Measurements from ENCODE around the gene FLG2.
A peak's percentile ranks its signal among the peaks of the same experiment; 100 is the strongest.

Gene FLG2

DNA sequence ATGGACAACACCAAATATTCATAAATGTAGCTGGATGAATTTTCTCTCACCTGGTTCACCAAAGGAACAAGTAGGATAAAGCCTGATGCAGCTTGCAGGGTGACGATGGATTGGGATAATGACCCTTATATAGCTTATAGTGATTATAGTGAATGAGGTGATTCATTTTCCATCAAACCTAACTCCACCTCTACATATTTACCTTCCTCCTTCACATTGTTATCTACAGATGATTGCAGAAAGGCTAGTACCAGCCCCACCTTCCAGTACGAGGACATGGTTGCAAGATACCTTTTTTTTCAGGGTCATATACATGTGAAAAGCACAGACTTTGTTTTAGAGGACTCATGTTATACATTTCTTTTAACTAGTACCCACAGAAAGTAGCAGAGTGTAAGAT lies at the start of gene FLG2:
Gene FLG2, minus strand, starts transcription at position 101 of the 400 bp plus-strand sequence. CDS start 1,122 bp downstream, outside the sequence.
- no peak for ATAC-seq (replicated peaks)
- Mint-ChIP-seq H3K36me3 (no peaks in the 10 kb centered on the region), H3K27me3 (peaks cover 10 to 15% of the 10 kb centered on the region in 2 donors)

GRCh38 chr1:152408664-152409063 lies 48.9 kb upstream of the FLG2 start:
- peaks cover 26 to 40% of the 10 kb centered on the region in 2 donors for H3K27me3 Mint-ChIP-seq
- no peaks in the 10 kb centered on the region for H3K9me3 Mint-ChIP-seq
- no peak overlapping the region for H3K4me3 Mint-ChIP-seq
- no peak for ATAC-seq (replicated peaks)
- DNase-seq, result no peak
- H3K36me3 Mint-ChIP-seq, result no peaks in the 10 kb centered on the region
- H3K4me1 Mint-ChIP-seq, result no peaks in the 10 kb centered on the region
- no peak overlapping the region for H3K27ac Mint-ChIP-seq

More for the DNA sequence above, at the start of gene FLG2:
- Mint-ChIP-seq H3K4me3 (no peak within 1 kb of the TSS), H3K27ac (no peak within 1 kb of the TSS), H3K4me1 (no peaks in the 10 kb centered on the region), H3K9me3 (peaks cover 0 to 5% of the 10 kb centered on the region in 2 donors)
- DNase-seq, result no peak

DNA sequence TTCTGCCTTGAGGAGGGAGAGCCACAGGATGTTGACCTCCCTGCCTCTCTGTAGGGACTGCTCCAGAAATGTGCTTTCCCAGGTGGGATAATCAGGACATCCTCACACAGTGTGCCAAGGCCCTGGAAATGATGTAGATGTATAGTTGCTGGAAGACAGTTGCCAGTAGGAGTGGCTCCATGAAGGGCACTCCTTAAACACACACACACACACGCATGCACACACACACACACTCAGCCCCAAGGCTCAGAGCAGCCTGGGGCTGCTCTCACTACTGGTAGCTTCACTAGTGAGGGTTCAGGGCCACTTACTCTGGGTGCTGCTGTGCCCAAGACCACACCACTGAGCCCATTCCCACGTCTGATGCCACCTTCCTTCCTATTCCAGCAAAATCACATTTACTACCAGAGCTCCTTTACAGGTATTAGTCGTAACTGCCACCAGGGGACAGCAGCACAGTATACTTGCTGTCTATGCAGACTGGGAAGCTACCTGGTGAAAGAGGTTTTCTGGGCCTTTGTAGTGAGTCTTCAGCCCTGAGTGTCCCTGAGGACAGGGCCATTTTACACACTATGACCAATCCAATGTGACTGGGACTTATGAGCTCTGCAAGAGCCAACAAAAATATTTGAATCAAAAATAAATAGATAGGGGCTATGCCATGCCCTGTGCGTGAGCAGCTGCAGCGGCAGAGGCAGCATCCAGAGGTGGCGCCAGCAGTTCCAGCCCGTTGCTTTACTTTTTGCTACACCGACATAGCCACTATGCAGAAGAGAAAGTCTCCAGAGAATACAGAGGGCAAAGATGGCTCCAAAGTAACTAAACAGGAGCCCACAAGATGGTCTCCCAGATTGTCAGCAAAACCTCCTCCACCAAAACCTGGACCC lies 39.2 kb upstream of the FLG2 start:
- H3K27ac Mint-ChIP-seq, result no peak overlapping the region
- no peak overlapping the region for H3K4me3 Mint-ChIP-seq
- ATAC-seq (replicated peaks) (peak; percentile 46 to 48), DNase-seq (no peak)
- peaks cover 28 to 29% of the 10 kb centered on the region in 2 donors for H3K27me3 Mint-ChIP-seq
- H3K9me3 Mint-ChIP-seq, result peaks cover 0 to 4% of the 10 kb centered on the region in 2 donors
- no peaks in the 10 kb centered on the region for H3K4me1 Mint-ChIP-seq
- no peaks in the 10 kb centered on the region for H3K36me3 Mint-ChIP-seq

GRCh38 chr1:152397474-152397873 lies 37.7 kb upstream of the FLG2 start:
- Mint-ChIP-seq H3K4me1 (no peaks in the 10 kb centered on the region), H3K27me3 (peaks cover 35 to 41% of the 10 kb centered on the region in 2 donors)
- ATAC-seq (replicated peaks), result no peak

DNA sequence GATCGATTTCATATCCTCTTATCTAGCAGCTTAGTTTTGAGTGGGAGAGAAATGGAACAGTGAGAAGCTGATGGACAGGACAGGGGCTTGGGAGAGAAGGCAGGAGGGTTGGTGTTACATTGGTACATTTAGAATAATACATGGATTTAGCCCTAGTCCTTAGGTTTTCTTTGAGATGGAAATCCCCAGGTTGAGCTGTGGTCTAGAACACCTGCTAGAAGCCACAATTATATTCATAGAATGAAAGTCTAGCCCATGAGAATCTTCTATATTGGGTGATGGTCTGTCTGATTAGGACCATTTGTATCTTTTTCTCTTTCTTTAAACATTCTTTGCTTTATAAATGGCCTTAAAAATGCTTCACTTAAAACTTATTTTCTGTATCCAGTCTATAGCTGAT lies 34.3 kb upstream of the FLG2 start:
- H3K4me1 Mint-ChIP-seq, result no peaks in the 10 kb centered on the region
- no peak for DNase-seq
- no peak for ATAC-seq (replicated peaks)
- H3K27me3 Mint-ChIP-seq, result peaks cover 46 to 53% of the 10 kb centered on the region in 2 donors
- H3K27ac Mint-ChIP-seq, result no peak overlapping the region
- H3K4me3 Mint-ChIP-seq, result no peak overlapping the region
- no peaks in the 10 kb centered on the region for H3K36me3 Mint-ChIP-seq
- peaks cover 0 to 4% of the 10 kb centered on the region in 2 donors for H3K9me3 Mint-ChIP-seq

More at GRCh38 chr1:152397474-152397873, 37.7 kb upstream of the FLG2 start:
- no peak overlapping the region for H3K4me3 Mint-ChIP-seq
- H3K36me3 Mint-ChIP-seq, result no peaks in the 10 kb centered on the region
- DNase-seq, result no peak
- peaks cover 0 to 4% of the 10 kb centered on the region in 2 donors for H3K9me3 Mint-ChIP-seq
- no peak overlapping the region for H3K27ac Mint-ChIP-seq

- no peaks in the 10 kb centered on the region for H3K4me1 Mint-ChIP-seq
- H3K27me3 Mint-ChIP-seq, result peaks cover 48 to 57% of the 10 kb centered on the region in 2 donors
- no peak for DNase-seq
- H3K9me3 Mint-ChIP-seq, result peaks cover 0 to 4% of the 10 kb centered on the region in 2 donors
- H3K4me3 Mint-ChIP-seq, result no peak overlapping the region
- no peak overlapping the region for H3K27ac Mint-ChIP-seq
- ATAC-seq (replicated peaks), result no peak
- H3K36me3 Mint-ChIP-seq, result no peaks in the 10 kb centered on the region
These were observed 33.1 kb upstream of the FLG2 start for GRCh38 chr1:152392909-152393308.

DNA sequence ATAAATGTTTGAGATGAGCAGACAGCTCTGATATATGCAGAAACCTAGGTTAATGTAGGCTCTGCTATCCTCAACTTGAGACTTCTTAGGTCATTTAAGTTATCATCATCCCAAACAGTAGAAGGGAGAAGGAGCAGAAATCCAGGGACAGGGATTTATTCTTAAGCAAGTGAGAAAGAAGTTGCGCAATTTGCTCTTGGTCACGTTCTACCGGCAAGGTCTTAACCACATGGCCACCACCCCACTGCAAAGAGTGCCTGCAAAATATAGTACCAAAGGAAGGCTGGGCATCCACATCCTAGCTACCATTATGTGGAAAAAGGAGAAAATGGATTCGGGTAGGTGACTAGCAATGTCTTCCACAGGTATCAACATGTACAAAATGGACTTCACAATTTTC lies 29.1 kb upstream of the FLG2 start:
- Mint-ChIP-seq H3K4me1 (no peaks in the 10 kb centered on the region), H3K4me3 (no peak overlapping the region)
- ATAC-seq (replicated peaks), result no peak

DNA sequence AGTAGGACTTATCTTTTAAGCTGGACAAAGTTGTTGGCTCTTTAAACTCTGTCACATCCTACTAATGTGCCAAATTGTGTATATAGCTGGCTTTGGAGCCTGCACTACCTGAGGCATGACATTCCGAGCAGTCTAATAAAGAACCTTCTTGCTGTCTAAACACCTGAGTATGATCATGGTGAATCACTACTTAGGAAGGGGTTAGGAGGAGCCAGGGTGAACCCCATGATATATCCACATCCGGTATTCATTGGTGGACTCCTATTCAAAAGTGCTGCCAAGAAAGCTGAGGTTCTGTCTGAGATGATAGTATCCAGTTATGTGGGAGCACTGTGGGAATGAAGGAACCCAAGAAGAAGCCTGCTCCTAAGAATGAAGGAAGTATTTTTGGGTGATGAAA lies 27.1 kb upstream of the FLG2 start:
- peaks cover 0 to 2% of the 10 kb centered on the region in 2 donors for H3K36me3 Mint-ChIP-seq
- peaks cover 22 to 42% of the 10 kb centered on the region in 2 donors for H3K27me3 Mint-ChIP-seq
- H3K4me3 Mint-ChIP-seq, result no peak overlapping the region
- peaks cover 0 to 2% of the 10 kb centered on the region in 2 donors for H3K9me3 Mint-ChIP-seq
- no peak overlapping the region for H3K27ac Mint-ChIP-seq
- ATAC-seq (replicated peaks) (no peak), DNase-seq (no peak)
- no peaks in the 10 kb centered on the region for H3K4me1 Mint-ChIP-seq

More for the DNA sequence above, 29.1 kb upstream of the FLG2 start:
- peaks cover 0 to 2% of the 10 kb centered on the region in 2 donors for H3K36me3 Mint-ChIP-seq
- H3K27me3 Mint-ChIP-seq, result peaks cover 31 to 57% of the 10 kb centered on the region in 2 donors
- peaks cover 0 to 2% of the 10 kb centered on the region in 2 donors for H3K9me3 Mint-ChIP-seq
- DNase-seq, result no peak
- H3K27ac Mint-ChIP-seq, result no peak overlapping the region

DNA sequence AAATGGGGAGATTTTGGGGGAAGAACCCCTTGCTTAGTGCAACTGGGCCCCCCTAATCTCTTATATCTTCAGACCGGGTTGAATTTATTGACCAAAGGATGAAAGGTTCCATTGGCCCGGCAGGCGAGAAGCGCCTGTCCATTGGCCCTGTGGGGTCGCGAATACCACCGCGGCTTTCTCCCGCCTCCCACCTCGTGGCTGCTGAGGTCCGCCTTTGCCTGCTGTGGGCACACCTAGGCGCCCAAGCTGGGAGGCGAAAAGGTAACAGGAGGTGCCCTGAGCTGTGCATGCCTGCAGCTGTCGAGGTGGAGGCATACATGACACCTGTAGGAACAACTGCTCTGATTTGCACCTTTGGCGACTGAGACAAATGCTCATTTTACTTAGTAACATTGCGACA lies 21.1 kb upstream of the FLG2 start:
- H3K27ac Mint-ChIP-seq, result no peak overlapping the region

GRCh38 chr1:152374451-152374850 lies 14.6 kb upstream of the FLG2 start:
- DNase-seq (no peak), ATAC-seq (replicated peaks) (no peak)
- Mint-ChIP-seq H3K4me1 (no peaks in the 10 kb centered on the region), H3K36me3 (no peaks in the 10 kb centered on the region), H3K4me3 (no peak overlapping the region), H3K27ac (no peak overlapping the region), H3K9me3 (peaks cover 2 to 3% of the 10 kb centered on the region in 2 donors), H3K27me3 (peaks cover 11 to 31% of the 10 kb centered on the region in 2 donors)

More for the DNA sequence above, 21.1 kb upstream of the FLG2 start:
- ATAC-seq (replicated peaks) (no peak), DNase-seq (no peak)
- Mint-ChIP-seq H3K4me1 (no peaks in the 10 kb centered on the region), H3K36me3 (no peaks in the 10 kb centered on the region), H3K9me3 (no peaks in the 10 kb centered on the region), H3K27me3 (peaks cover 16 to 35% of the 10 kb centered on the region in 2 donors), H3K4me3 (no peak overlapping the region)

GRCh38 chr1:152372672-152373071 lies 12.9 kb upstream of the FLG2 start:
- no peak overlapping the region for H3K27ac Mint-ChIP-seq
- peaks cover 7 to 9% of the 10 kb centered on the region in 2 donors for H3K9me3 Mint-ChIP-seq
- peaks cover 10 to 19% of the 10 kb centered on the region in 2 donors for H3K27me3 Mint-ChIP-seq
- no peaks in the 10 kb centered on the region for H3K4me1 Mint-ChIP-seq
- DNase-seq (no peak), ATAC-seq (replicated peaks) (no peak)
- H3K4me3 Mint-ChIP-seq, result no peak overlapping the region
- peaks cover 0 to 2% of the 10 kb centered on the region in 2 donors for H3K36me3 Mint-ChIP-seq

- no peaks in the 10 kb centered on the region for H3K4me1 Mint-ChIP-seq
- ATAC-seq (replicated peaks) (no peak), DNase-seq (no peak)
- H3K9me3 Mint-ChIP-seq, result peaks cover 7 to 9% of the 10 kb centered on the region in 2 donors
- peaks cover 11 to 13% of the 10 kb centered on the region in 2 donors for H3K27me3 Mint-ChIP-seq
- H3K36me3 Mint-ChIP-seq, result peaks cover 0 to 2% of the 10 kb centered on the region in 2 donors
- H3K27ac Mint-ChIP-seq, result no peak overlapping the region
- no peak overlapping the region for H3K4me3 Mint-ChIP-seq
These were observed 7.6 kb upstream of the FLG2 start for GRCh38 chr1:152367436-152367835.

- peaks cover 10 to 29% of the 10 kb centered on the region in 2 donors for H3K27me3 Mint-ChIP-seq
- H3K9me3 Mint-ChIP-seq, result peaks cover 4 to 7% of the 10 kb centered on the region in 2 donors
- DNase-seq (no peak), ATAC-seq (replicated peaks) (no peak)
- H3K4me1 Mint-ChIP-seq, result no peaks in the 10 kb centered on the region
- H3K36me3 Mint-ChIP-seq, result no peaks in the 10 kb centered on the region
- no peak overlapping the region for H3K27ac Mint-ChIP-seq
- H3K4me3 Mint-ChIP-seq, result no peak overlapping the region
These were observed 3.1 kb downstream of the FLG2 start for GRCh38 chr1:152356736-152357135.

GRCh38 chr1:152349611-152350010 lies 10.2 kb downstream of the FLG2 start:
- ATAC-seq (replicated peaks) (no peak), DNase-seq (no peak)
- H3K4me1 Mint-ChIP-seq, result peaks cover 2 to 5% of the 10 kb centered on the region in 2 donors
- no peaks in the 10 kb centered on the region for H3K36me3 Mint-ChIP-seq
- peaks cover 0 to 14% of the 10 kb centered on the region in 2 donors for H3K27me3 Mint-ChIP-seq
- no peak overlapping the region for H3K27ac Mint-ChIP-seq
- H3K9me3 Mint-ChIP-seq, result peaks cover 2 to 4% of the 10 kb centered on the region in 2 donors
- no peak overlapping the region for H3K4me3 Mint-ChIP-seq

- H3K27me3 Mint-ChIP-seq, result peaks cover 4 to 13% of the 10 kb centered on the region in 2 donors
- no peak overlapping the region for H3K4me3 Mint-ChIP-seq
- no peak overlapping the region for H3K27ac Mint-ChIP-seq
- ATAC-seq (replicated peaks), result no peak
- H3K36me3 Mint-ChIP-seq, result no peaks in the 10 kb centered on the region
- no peak for DNase-seq
- H3K9me3 Mint-ChIP-seq, result peaks cover 0 to 2% of the 10 kb centered on the region in 2 donors
- peaks cover 2 to 9% of the 10 kb centered on the region in 2 donors for H3K4me1 Mint-ChIP-seq
These were observed 11.4 kb downstream of the FLG2 start for GRCh38 chr1:152348447-152348846.
